GM19467 (cell line): ENCODE measurements around the gene SCN7A.
A peak's percentile ranks its signal among the peaks of the same experiment; 100 is the strongest.

Source experiments
- ATAC-seq: cut with Tn5 transposase; IDR thresholded peaks from one replicate; pipeline ENCODE4 v1.9.1; 2021; ENCODE audit warnings: mild to moderate bottlenecking, moderate library complexity; ENCODE audit not compliant: unreplicated experiment

SCN7A gene

DNA sequence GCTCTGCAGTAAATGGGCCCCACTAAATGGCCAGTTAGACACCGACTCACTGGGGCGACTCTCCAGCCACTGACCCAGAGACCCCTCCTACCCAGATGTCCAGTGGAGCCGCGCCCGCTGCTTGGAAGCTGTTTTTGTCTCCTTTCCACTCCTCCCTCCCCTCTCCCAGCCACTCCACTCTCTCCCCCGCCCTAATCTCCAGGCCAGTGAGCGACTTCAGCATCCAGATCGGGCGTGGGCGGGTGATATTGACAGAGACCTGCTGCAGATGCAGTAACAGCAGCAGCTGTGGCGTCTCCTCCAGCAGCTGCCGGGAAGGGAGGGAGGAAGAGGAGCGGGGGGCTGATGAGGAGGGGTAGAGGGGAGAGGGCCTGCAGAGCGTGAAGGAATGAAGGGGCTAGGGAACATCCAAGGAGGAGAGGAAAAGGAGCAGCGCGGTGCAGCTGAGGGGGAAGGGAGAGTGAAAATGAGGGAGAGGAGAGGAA lies at the start of gene SCN7A:
TSS of gene SCN7A (minus strand) at position 110 of the 485 bp plus-strand sequence. CDS start 16,553 bp downstream, outside the sequence.
- no peak for ATAC-seq

- peak; percentile 97 for ATAC-seq
Measured at GRCh38 chr2:166539340-166540162, 45.5 kb upstream of the SCN7A start.

GRCh38 chr2:166536111-166536510 lies 42.1 kb upstream of the SCN7A start:
- no peak for ATAC-seq

- no peak for ATAC-seq
Measured at GRCh38 chr2:166521155-166521554, 27.1 kb upstream of the SCN7A start.

- no peak for ATAC-seq
Measured at GRCh38 chr2:166520604-166521003, 26.6 kb upstream of the SCN7A start.

- ATAC-seq: no peak
Measured at GRCh38 chr2:166519391-166519962, 25.4 kb upstream of the SCN7A start.

GRCh38 chr2:166518634-166519390 lies 24.8 kb upstream of the SCN7A start:
- no peak for ATAC-seq

- ATAC-seq: no peak
Measured at GRCh38 chr2:166517533-166518061, 23.5 kb upstream of the SCN7A start.

- ATAC-seq: no peak
Measured at GRCh38 chr2:166516712-166517303, 22.8 kb upstream of the SCN7A start.

DNA sequence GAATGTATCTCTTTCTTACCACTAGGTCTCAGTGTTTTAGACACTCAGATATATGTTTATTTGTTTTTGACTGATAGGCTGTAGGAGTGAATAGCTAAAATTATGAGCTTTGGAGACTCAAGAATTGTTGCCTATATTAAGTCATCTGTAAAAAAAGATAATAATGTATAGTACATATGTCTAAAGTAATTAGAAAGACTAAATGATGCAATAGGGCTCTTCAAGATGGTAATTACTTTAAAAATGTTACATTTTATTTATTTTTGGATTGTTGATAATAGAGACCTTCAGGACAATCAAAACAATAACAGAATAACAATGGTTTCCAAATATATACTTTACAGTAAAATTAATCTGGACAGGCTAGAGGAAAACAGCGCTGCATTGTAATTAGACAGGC lies 19.9 kb upstream of the SCN7A start:
- ATAC-seq: no peak

- no peak for ATAC-seq
Measured at GRCh38 chr2:166499281-166499680, 5.2 kb upstream of the SCN7A start.

DNA sequence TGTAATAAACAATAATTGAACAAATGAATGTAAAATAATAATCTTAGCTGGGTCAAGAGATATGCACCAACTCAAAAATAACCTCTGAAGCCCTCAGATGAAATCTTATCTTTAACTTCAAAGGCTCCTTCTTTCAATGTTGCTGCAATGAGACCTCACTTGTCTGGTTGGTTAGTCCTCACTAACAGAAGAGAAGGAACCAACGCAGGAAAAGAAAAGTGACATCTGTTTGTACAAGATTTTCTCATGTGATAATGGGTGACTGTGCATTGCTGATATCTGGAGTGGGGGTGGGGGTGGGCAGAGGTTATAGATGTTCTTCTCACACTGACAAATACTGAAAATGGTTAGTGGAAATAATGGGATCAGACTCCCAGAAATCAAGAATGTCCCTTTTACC lies 2.6 kb downstream of the SCN7A start:
- ATAC-seq: no peak

DNA sequence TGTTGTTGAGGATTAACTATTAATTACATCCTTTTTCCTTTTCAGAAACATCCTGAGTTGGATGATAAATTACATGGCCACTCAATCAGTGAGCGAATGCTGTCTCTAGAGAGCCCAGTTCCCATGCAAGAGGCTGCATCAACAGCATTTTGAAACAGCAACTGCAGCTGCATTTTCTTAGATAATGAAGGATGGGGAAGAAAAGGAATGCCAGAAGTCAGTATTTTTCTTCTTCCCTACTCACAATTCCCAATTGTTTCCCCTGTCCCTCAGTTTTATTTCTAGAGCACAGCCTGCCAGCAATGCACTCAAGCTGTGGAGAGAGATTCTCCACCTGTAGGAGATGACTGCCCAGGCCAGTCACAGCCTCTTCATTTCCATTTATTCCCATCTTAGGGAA lies 6.9 kb downstream of the SCN7A start:
- no peak for ATAC-seq

- no peak for ATAC-seq
Measured at GRCh38 chr2:166485558-166486178, 8.4 kb downstream of the SCN7A start.

- ATAC-seq: no peak
Measured at GRCh38 chr2:166472332-166472731, 21.7 kb downstream of the SCN7A start.

- ATAC-seq: no peak
Measured at GRCh38 chr2:166468124-166469024, 25.7 kb downstream of the SCN7A start.

DNA sequence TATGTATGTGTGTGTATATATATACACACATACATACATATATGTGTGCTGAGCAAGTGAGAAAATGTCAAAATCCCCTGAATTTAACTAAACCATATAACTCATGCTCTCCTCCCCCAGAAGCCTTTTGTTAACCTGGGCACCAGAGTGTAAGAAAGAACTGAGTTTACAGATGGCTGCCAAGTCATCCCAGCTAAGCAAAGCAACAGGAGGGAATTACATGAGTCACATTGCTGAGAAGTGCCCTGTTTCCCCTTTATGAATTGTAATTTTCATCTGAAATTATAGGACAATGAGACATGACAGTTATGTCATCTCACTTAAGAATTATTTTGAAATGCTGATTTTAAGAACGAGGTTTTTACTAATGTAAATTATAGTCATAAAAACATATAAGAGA lies 29.9 kb downstream of the SCN7A start:
- no peak for ATAC-seq

DNA sequence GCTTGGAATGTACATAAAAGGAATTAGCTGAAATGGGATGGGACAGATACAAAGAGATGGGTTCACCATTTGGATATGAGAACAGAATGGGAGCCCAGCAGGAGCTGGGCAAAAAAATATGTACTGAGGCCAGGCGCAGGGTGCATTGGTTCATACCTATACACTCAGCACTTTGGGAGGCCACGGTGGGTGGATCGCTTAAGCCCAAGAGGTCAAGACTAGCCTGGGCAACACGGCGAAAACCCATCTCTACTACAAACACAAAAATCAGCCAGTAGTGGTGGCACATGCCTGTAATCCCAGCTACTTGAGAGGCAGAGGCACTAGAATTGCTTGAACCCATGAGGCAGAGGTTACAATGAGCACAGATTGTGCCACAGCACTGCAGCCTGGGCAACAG lies 30.4 kb downstream of the SCN7A start:
- ATAC-seq: no peak

- no peak for ATAC-seq
Measured at GRCh38 chr2:166458674-166459073, 35.4 kb downstream of the SCN7A start.
